Measurements from ENCODE around the gene ERI2. TPM values are rescaled to one million over a fixed set of nuclear protein-coding genes. Genes with fewer than 3 reads are reported as not detected.
"Not testable (repeated sequence)": the region's sequence is repeated elsewhere in the genome, so short reads cannot be mapped to it uniquely, and the experiment has no call there.

ERI2 gene
- polyA plus RNA-seq, 4 donors, result 33.0 to 39.1 (median 35.6) TPM

- no peak for DNase-seq (ENCODE audit: low read depth in 4 of 4, low spot score in 3 of 4)
These were observed 40.0 kb downstream of the ERI2 start for GRCh38 chr16:20766294-20766693.

GRCh38 chr16:20765732-20766131 is 40.5 kb downstream of the ERI2 start:
- DNase-seq (ENCODE audit: low read depth in 4 of 4, low spot score in 3 of 4), result no peak

GRCh38 chr16:20764448-20764847 is 41.8 kb downstream of the ERI2 start:
- not testable (repeated sequence) for DNase-seq (ENCODE audit: low read depth in 4 of 4, low spot score in 3 of 4)

GRCh38 chr16:20763461-20764232 is 42.6 kb downstream of the ERI2 start, which contains the start of gene ACSM3:
Gene ACSM3 (plus strand): TSS chr16:20764014. CDS start chr16:20770035, 6,021 bp downstream.
- peak; percentile 70 to 93 (median 89) for DNase-seq (ENCODE audit: low read depth in 4 of 4, low spot score in 3 of 4)

- no peak for DNase-seq (ENCODE audit: low read depth in 4 of 4, low spot score in 3 of 4)
These were observed 43.7 kb downstream of the ERI2 start for GRCh38 chr16:20762404-20763123.

- DNase-seq (ENCODE audit: low read depth in 4 of 4, low spot score in 3 of 4), result no peak
These were observed 45.1 kb downstream of the ERI2 start for GRCh38 chr16:20761175-20761574.

- no peak for DNase-seq (ENCODE audit: low read depth in 4 of 4, low spot score in 3 of 4)
These were observed 45.9 kb downstream of the ERI2 start for GRCh38 chr16:20760346-20760745.

GRCh38 chr16:20755799-20756198 is 50.5 kb downstream of the ERI2 start:
- not testable (repeated sequence) for DNase-seq (ENCODE audit: low read depth in 4 of 4, low spot score in 3 of 4)

- DNase-seq (ENCODE audit: low read depth in 4 of 4, low spot score in 3 of 4), result no peak
These were observed 51.0 kb downstream of the ERI2 start for GRCh38 chr16:20755238-20755637.

GRCh38 chr16:20753727-20754126 is 52.5 kb downstream of the ERI2 start:
- no peak for DNase-seq (ENCODE audit: low read depth in 4 of 4, low spot score in 3 of 4)

GRCh38 chr16:20750558-20750957 is 55.7 kb downstream of the ERI2 start:
- DNase-seq (ENCODE audit: low read depth in 4 of 4, low spot score in 3 of 4), result no peak

GRCh38 chr16:20749474-20749873 is 56.8 kb downstream of the ERI2 start:
- DNase-seq (ENCODE audit: low read depth in 4 of 4, low spot score in 3 of 4), result no peak

GRCh38 chr16:20747030-20747816 is 59.0 kb downstream of the ERI2 start:
- no peak for DNase-seq (ENCODE audit: low read depth in 4 of 4, low spot score in 3 of 4)

- DNase-seq (ENCODE audit: low read depth in 4 of 4, low spot score in 3 of 4), result no peak
These were observed 59.8 kb downstream of the ERI2 start for GRCh38 chr16:20746461-20746860.

Other genes starting within 250 kb of the ERI2 start
- gene ACSM2B, start 230.1 kb downstream of the ERI2 start, polyA plus RNA-seq (ENCODE audit: insufficient read length in 4 of 4), result 10 to 100 TPM; 45.1 to 95.4 (median 58.7) TPM
- 1 to 10 TPM in 2 of 4 donors, under 1 TPM in 2; 0.90 to 2.5 (median 0.99) TPM for gene ACSM1, start 108.8 kb downstream of the ERI2 start, polyA plus RNA-seq (ENCODE audit: insufficient read length in 4 of 4)
- 10 to 100 TPM; 62.0 to 81.4 (median 75.9) TPM for gene THUMPD1, start 64.7 kb downstream of the ERI2 start, polyA plus RNA-seq (ENCODE audit: insufficient read length in 4 of 4)
- gene ACSM3, start 42.5 kb downstream of the ERI2 start, polyA plus RNA-seq (ENCODE audit: insufficient read length in 4 of 4), result 100 to 1,000 TPM in 3 of 4 donors, 10 to 100 TPM in 1; 96.3 to 132 (median 116) TPM
- gene REXO5, start 55 bp upstream of the ERI2 start, polyA plus RNA-seq (ENCODE audit: insufficient read length in 4 of 4), result 1 to 10 TPM; 5.9 to 7.4 (median 6.6) TPM
- gene DCUN1D3, start 93.9 kb upstream of the ERI2 start, polyA plus RNA-seq (ENCODE audit: insufficient read length in 4 of 4), result 10 to 100 TPM in 1 of 4 donors, 1 to 10 TPM in 3; 7.8 to 10.2 (median 9.3) TPM
- gene LYRM1, start 94.3 kb upstream of the ERI2 start, polyA plus RNA-seq (ENCODE audit: insufficient read length in 4 of 4), result 10 to 100 TPM; 48.2 to 54.8 (median 50.4) TPM